ENCODE results near the gene DDTL.
"Not testable (repeated sequence)": the region's sequence is repeated elsewhere in the genome, so short reads cannot be mapped to it uniquely, and the experiment has no call there.

DNA sequence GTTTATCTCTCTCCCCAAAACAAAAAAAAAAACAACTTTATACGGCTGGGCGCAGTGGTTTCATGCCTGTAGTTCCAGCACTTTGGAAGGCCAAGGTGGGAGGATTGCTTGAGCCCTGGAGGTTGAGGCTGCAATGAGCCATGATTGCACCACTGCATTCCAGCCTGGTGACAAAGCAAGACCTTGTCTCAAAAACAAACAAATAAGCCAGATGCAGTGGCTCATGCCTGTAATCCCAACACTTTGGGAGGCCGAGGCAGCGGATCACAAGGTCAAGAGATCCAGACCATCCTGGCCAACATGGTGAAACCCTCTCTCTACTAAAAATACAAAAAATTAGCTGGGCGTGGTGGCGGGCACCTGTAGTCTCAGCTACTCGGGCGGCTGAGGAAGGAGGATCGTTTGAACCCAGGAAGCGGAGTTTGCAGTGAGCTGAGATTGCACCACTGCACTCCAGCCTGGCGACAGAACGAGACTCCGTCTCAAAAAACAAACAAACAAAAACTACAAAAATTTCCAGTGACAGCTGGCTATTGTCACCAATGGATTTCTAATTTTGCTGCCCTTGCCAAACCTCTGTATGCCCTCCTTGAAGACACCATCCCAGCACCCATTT lies 45.0 kb upstream of the DDTL start:
- TF ChIP-seq POLR2A (IDR thresholded peaks at IDR 0.05; ENCODE audit: low read length); GATA1 (IDR thresholded peaks at IDR 0.05; ENCODE audit: low read depth, low read length): not testable (repeated sequence)
